Cardiac muscle cell (in vitro differentiated cells and primary cell): ENCODE results near the gene RBM44. TPM values are rescaled to one million over a fixed set of nuclear protein-coding genes. Genes with fewer than 3 reads are reported as not detected.

ENCODE experiments used
- DNase-seq, 2 donors: peaks; one replicate each; pipeline versions ENCODE4 v3.0.0 to v3.0.0-alpha.2; 2010 to 2017; ENCODE audit warnings: low read depth in 1 of 2, low spot score in 1 of 2
- H3K27ac ChIP-seq: fragments of 200-600 bp; sonication (generic); 2 replicates; pipeline ENCODE4 v1.5.1; 2016
- H3K27me3 ChIP-seq: fragments of 200-600 bp; sonication (generic); 2 replicates; pipeline ENCODE4 v1.6.0; 2016; ENCODE audit warnings: control low read depth
- H3K36me3 ChIP-seq: fragments of 200-600 bp; sonication (generic); 2 replicates; pipeline ENCODE4 v1.5.1; 2016; ENCODE audit warnings: control low read depth
- H3K4me1 ChIP-seq: fragments of 200-600 bp; sonication (generic); 2 replicates; pipeline ENCODE4 v1.8.1; 2017; ENCODE audit warnings: low read depth, mild to moderate bottlenecking, mixed run types
- H3K4me3 ChIP-seq: fragments of 200-600 bp; sonication (generic); 2 replicates; pipeline ENCODE4 v1.5.1; 2016; ENCODE audit warnings: mild to moderate bottlenecking
- H3K9me3 ChIP-seq: fragments of 200-600 bp; sonication (generic); 2 replicates; pipeline ENCODE4 v1.5.1; 2017; ENCODE audit warnings: low read depth, mild to moderate bottlenecking, control low read depth
- CTCF ChIP-seq: IDR thresholded peaks from 2 replicates; pipeline ENCODE4 v1.5.1; 2012; ENCODE audit warnings: low read depth, mild to moderate bottlenecking, low read length
- polyA plus RNA-seq: library from polyadenylated mRNA; unstranded; fragments of >200 nt; fragmentation: Nextera tagmentation; extraction: Ambion mirVana; gene quantifications from 2 replicates; pipeline ENCODE4 v1.2.1, GENCODE V29; 2016
- total RNA-seq: library from RNA; depleted of rRNA; stranded (reverse); fragments of >200 nt; gene quantifications from 2 replicates; pipeline ENCODE4 v1.2.3, GENCODE V29; 2016

The RBM44 gene
- total and polyA plus RNA-seq, 2 experiments from 2014 or later: 0.46 to 0.51 TPM

- no peaks in the 10 kb centered on the region for H3K4me1 ChIP-seq
- H3K4me3 ChIP-seq: peak within 1 kb of the TSS; percentile 37
- peaks cover 42% of the 10 kb centered on the region for H3K27me3 ChIP-seq
- no peak within 1 kb of the TSS for H3K27ac ChIP-seq
- no peaks in the 10 kb centered on the region for H3K36me3 ChIP-seq
- DNase-seq: peak; percentile 33 to 53
- no peak for TF ChIP-seq CTCF
- H3K9me3 ChIP-seq: no peaks in the 10 kb centered on the region
Measured at GRCh38 chr2:237859533-237860272, 61.1 kb downstream of the RBM44 start, which contains the start of gene RAMP1. TSS of gene RAMP1 (plus strand) at chr2:237859623. CDS start at chr2:237859676, 53 bp downstream.

GRCh38 chr2:237860273-237860935, 61.8 kb downstream of the RBM44 start:
- no peaks in the 10 kb centered on the region for H3K4me1 ChIP-seq
- H3K27ac ChIP-seq: no peak overlapping the region
- no peak for DNase-seq
- no peak for TF ChIP-seq CTCF
- H3K27me3 ChIP-seq: peaks cover 42% of the 10 kb centered on the region
- no peaks in the 10 kb centered on the region for H3K36me3 ChIP-seq
- no peaks in the 10 kb centered on the region for H3K9me3 ChIP-seq
- H3K4me3 ChIP-seq: peak overlapping the region; percentile 37

- no peaks in the 10 kb centered on the region for H3K4me1 ChIP-seq
Measured at GRCh38 chr2:237861875-237862527, 63.4 kb downstream of the RBM44 start.

GRCh38 chr2:237862528-237862895, 63.9 kb downstream of the RBM44 start:
- H3K36me3 ChIP-seq: no peaks in the 10 kb centered on the region

More at GRCh38 chr2:237861875-237862527, 63.4 kb downstream of the RBM44 start:
- Histone ChIP-seq H3K9me3 (no peaks in the 10 kb centered on the region), H3K36me3 (no peaks in the 10 kb centered on the region), H3K27me3 (peaks cover 42% of the 10 kb centered on the region), H3K27ac (no peak overlapping the region), H3K4me3 (no peak overlapping the region)
- TF ChIP-seq CTCF: no peak
- DNase-seq: no peak

More at GRCh38 chr2:237862528-237862895, 63.9 kb downstream of the RBM44 start:
- no peak for TF ChIP-seq CTCF
- no peak for DNase-seq
- Histone ChIP-seq H3K4me1 (no peaks in the 10 kb centered on the region), H3K4me3 (no peak overlapping the region), H3K9me3 (no peaks in the 10 kb centered on the region), H3K27me3 (peaks cover 42% of the 10 kb centered on the region), H3K27ac (no peak overlapping the region)
